HG03571 (cell line): ENCODE results near the gene AOC1.

Experiments
- ATAC-seq: cut with Tn5 transposase; IDR thresholded peaks from one replicate; pipeline ENCODE4 v1.9.1; 2021; ENCODE audit not compliant: unreplicated experiment

AOC1 gene

GRCh38 chr7:150857276-150858055 is 5.1 kb downstream of the AOC1 start:
- ATAC-seq = no peak

GRCh38 chr7:150858236-150859197 is 6.2 kb downstream of the AOC1 start:
- no peak for ATAC-seq

DNA sequence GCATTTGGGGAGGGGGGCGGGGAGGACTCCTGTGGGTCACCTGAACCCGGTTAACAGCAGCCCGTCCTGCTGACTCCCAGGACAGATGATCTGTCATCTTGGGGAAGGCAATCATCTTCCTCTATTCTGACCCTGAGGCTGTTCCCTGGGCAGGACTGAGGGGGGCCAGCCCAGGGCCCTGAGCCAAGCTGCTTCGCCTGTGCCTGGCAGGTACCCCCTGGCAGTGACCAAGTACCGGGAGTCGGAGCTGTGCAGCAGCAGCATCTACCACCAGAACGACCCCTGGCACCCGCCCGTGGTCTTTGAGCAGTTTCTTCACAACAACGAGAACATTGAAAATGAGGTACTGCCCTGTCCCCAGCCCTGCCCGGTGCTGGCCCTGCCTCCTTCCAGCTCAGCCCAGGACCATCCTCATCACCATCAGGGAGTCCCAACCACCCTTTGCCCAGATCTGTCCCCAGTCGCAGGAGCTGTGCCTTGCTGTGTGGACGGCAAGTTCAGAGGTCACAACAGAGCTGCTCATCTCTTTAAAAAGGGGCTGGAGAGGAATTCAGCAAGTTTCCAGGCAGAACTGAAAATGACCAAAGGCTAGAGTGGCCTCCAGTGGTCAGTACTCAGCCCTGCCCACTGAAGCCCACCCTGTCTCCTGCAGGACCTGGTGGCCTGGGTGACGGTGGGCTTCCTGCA is 8.1 kb downstream of the AOC1 start:
- ATAC-seq = no peak

DNA sequence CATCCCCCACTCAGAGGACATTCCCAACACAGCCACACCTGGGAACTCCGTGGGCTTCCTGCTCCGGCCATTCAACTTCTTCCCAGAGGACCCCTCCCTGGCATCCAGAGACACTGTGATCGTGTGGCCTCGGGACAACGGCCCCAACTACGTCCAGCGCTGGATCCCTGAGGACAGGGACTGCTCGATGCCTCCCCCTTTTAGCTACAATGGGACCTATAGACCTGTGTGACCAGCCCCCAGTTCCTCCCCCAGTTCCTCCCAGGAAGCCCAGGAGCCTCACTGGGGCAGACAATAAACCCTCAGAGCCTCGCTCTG is 8.6 kb downstream of the AOC1 start:
- ATAC-seq = no peak

DNA sequence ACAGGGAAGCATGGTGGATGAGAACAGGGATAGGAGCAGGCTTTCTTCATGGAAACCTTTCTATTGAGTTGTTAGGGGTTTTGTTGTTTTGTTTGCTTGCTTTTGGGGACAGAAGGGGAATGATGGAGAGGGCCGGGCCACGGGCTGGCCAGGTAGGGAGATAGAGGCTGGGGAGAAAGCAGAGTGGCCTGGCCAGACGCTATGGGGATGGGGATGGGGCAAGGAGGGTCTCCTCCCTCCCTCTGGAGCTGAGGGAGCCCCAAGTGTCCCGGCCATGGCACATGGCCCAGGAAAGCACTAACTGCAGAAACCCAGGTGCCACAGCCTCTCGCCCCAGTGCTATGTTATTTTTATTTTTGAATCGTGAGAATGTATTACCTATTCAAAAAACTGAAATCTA is 10.0 kb downstream of the AOC1 start:
- no peak for ATAC-seq

DNA sequence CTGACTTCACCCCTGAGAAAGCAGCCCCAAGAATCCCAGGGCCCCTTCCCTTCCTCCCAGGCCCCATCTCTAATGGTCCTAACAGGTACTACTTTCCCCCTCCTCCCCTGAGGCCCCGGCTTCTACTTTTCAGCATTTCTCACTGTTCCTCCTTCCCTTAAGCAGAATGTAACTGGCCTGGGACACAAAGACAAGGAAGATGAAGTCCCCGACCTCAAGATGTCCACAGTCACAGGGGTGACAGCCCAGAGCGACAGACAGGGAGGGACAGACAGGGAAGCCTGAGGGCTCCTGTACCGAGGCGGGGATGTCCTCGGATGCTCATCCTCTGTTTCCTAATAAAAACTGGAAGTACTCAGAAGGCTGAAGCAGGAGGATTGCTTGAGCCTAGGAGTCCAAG is 11.6 kb downstream of the AOC1 start:
- ATAC-seq = no peak

DNA sequence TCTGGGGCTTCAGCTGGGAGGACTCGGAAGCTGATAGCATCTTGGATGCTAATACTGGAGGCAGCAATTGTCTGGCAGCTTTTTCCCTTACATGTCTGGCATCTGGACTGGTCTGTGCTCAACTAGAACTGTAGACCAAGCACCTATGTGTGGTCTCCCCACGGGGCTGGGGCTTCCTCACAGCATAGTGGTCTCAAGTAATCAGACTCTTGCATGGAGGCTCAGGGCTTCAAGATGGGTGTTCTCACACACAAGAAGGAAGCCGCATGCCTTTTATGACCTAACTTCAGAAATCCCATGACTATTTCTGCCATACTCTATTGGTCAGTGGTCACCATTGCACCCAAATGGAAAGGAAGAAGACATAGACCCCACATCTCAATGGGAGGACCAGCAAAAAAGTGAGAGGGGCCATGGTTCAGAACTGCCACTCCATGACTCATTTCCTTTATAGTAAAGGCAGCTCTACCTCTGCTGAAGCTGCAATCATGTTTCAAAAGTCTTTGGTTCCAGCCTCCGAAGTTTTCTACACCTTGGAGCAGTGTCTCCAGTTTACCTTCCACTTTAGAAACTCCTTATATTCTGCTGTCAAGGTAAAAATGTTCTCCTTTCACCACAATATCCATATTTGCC is 14.7 kb downstream of the AOC1 start:
- no peak for ATAC-seq

- ATAC-seq = no peak
Observed at GRCh38 chr7:150867605-150868004, 15.3 kb downstream of the AOC1 start.

DNA sequence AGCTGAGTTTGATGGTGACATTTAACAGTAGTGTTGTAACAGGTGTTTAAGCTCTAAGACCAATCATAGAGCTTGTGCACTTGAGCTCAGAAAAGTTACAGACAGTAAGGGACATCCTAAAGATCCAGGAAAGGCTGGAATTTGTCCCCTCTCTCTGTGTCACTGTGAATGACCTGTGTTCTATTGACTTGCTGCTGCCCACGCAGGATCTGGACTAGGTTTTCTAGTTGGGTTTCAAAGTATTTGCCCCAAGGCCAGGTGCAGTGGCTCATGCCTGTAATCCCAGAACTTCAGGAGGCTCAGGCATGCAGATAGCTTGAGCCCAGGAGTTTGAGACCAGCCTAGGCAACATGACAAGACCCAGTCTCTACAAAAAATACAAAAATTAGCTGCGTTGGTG is 17.1 kb downstream of the AOC1 start:
- ATAC-seq = no peak

- ATAC-seq = no peak
Observed at GRCh38 chr7:150871601-150872000, 19.3 kb downstream of the AOC1 start.

- ATAC-seq = no peak
Observed at GRCh38 chr7:150874401-150875198, 22.3 kb downstream of the AOC1 start.

GRCh38 chr7:150875791-150876190 is 23.5 kb downstream of the AOC1 start:
- no peak for ATAC-seq

DNA sequence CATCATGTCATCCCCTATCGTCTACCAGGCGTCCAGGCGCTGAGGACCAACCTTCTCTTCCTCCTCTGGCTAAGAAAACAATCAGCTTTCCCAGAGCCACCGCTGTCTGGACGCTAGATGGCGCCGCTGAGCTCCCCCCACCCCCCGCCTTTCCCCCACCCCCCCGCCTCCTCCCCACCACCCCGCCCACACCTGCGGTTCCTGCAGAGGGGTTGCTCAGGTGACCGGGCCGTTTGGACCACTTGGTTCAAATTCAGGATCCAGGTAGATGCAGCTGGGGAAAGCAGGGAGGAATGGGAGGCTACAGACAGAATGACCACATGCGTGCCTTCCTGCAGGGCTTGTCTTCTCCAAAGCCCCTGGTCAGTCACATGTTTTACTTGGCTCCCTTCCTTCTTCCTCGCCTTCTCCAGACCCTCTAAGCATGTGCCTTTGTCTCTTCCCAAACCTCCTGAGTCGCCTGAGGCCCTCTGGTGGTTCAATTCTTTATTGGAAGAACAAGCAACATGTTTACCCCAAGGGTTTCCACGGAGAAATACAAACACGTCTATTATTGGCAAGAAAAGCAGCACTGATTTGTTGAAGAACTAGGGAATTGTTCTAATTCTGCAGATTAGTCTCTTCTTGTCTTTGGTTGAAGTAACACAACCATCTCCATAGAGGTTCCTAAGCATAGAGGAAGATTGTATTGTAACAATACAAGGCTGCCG is 24.7 kb downstream of the AOC1 start:
- ATAC-seq = no peak

- ATAC-seq = no peak
Observed at GRCh38 chr7:150877536-150877935, 25.2 kb downstream of the AOC1 start.

- ATAC-seq = no peak
Observed at GRCh38 chr7:150879345-150879744, 27.0 kb downstream of the AOC1 start.

GRCh38 chr7:150881189-150881588 is 28.9 kb downstream of the AOC1 start:
- ATAC-seq = no peak

DNA sequence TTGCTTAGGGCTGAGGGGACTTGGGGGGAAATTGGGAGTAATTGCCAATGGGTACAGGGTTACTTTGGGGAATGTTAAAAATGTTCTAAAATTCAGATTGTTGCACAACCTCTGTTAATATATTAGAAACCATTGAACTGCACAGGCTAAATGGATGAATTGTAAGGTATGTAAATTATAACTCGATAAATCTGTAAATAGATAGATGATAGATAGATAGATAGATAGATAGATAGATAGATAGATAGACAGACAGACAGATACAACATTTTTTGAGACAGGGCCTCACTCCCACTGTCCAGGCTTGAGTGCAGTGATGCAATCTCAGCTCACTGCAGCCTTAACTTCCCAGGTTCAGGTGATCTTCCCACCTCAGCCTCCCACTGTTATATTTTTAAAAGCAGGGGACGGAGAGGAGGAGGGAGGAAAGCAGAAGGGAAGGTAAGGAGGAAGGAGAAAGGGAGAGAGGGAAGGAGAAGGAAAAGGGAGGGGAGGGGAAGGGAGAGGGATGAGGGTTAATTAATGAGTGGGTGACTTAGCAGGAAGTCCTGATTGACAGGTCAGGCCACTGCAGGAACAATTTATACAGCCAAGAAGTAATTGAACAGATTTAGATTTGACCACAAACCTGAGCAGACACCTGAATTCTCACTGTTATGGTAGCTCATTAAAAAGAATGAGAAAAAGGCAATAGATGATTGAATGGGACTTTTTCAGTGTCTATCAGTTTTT is 38.7 kb downstream of the AOC1 start:
- no peak for ATAC-seq

- no peak for ATAC-seq
Observed at GRCh38 chr7:150891740-150892139, 39.4 kb downstream of the AOC1 start.

DNA sequence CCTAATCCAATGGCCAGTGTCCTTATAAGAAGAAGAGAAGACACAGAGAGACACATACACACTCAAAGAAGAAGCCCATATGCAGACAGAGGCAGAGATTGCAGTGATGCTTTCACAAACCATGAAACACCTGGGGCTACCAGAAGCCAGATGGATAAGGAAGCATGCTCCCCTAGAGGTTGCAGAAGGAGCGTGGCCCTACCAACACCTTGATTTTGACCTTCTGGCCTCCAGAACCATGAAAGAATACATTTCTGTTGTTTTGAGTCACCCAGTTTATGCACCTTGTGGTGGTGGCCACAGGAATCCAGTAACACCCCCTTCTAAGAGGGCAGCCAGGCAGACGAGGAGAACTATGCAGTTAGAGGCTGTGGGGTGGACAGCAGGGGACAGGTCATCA is 43.5 kb downstream of the AOC1 start:
- no peak for ATAC-seq
